ENCODE measurements around the gene EPB41L5. TPM values are rescaled to one million over a fixed set of nuclear protein-coding genes. Genes with fewer than 3 reads are reported as not detected.
A peak's percentile ranks its signal among the peaks of the same experiment; 100 is the strongest.

EPB41L5 gene
- total and polyA plus RNA-seq, 5 donors from 2014 or later: 2.8 to 5.4 (median 3.6) TPM

DNA sequence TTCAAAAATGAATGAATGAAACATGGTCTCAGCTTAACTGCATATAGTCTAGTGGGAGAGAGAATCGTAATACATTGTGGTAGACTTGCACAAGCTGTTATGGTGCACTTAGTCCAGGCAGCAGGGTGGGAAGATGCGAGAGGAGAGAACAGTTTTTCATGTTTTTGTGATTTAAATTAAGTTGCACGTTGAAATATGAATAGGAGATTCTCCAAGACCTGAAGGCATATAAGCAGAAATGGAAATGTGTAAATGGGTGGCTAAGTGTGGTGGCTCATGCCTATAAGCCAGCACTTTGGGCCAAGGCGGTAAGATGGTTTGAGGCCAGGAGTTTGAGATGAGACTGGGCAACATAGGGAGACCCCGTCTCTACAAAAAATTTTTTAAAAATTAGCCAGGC is 149.8 kb downstream of the EPB41L5 start:
- H3K9me3 Mint-ChIP-seq: no peaks in the 10 kb centered on the region
- H3K4me3 Mint-ChIP-seq: no peak overlapping the region
- no peaks in the 10 kb centered on the region for H3K27me3 ChIP-seq (ENCODE audit: control insufficient read depth, insufficient read depth, low read length)

DNA sequence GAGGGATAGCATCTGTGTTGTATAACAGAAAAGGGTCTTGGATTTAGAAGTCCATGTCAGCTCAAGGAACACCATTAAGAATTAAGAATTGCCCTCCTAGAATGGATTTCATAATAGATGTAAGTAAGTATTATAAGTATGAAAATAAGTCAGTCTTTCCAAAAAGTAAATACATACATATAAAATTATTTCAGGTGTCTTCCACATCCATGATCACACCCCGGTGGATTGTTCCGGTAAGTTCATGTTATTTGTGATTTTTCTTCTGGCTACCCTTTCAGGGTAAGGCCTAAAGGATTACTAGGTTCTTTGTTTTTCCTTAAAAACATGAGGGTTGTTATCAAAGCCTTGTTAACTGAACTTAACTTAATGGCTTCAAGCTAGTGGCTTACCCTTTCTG is 154.4 kb downstream of the EPB41L5 start:
- Histone ChIP-seq H3K27ac (ENCODE audit: insufficient read depth, low read length, poor library complexity, severe bottlenecking) (no peak overlapping the region), H3K4me3 (ENCODE audit: low read depth, low read length) (no peak overlapping the region), H3K9me3 (ENCODE audit: control insufficient read depth in 2 of 2, low read length in 2 of 2) (no peaks in the 10 kb centered on the region), H3K36me3 (ENCODE audit: control insufficient read depth, insufficient read depth, low read length) (peaks cover 4% of the 10 kb centered on the region), H3K27me3 (ENCODE audit: control insufficient read depth, insufficient read depth, low read length) (no peaks in the 10 kb centered on the region), H3K4me1 (ENCODE audit: control insufficient read depth, insufficient read depth, low read length, poor library complexity, severe bottlenecking) (no peaks in the 10 kb centered on the region)
- Mint-ChIP-seq H3K4me3 (peak overlapping the region in 1 of 4 donors; percentile 1), H3K27ac (peak overlapping the region in 1 of 3 donors; percentile 45), H3K9me3 (peaks cover 0 to 4% (median 0%) of the 10 kb centered on the region in 7 donors), H3K36me3 (peaks cover 9% of the 10 kb centered on the region), H3K4me1 (peaks cover 0 to 7% (median 0%) of the 10 kb centered on the region in 4 donors), H3K27me3 (peaks cover 10% of the 10 kb centered on the region)
- no peak for DNase-seq
- ATAC-seq (ENCODE audit: low read depth in 2 of 2): no peak

More for the DNA sequence above, 149.8 kb downstream of the EPB41L5 start:
- Histone ChIP-seq H3K4me1 (ENCODE audit: control insufficient read depth, insufficient read depth, low read length, poor library complexity, severe bottlenecking) (no peaks in the 10 kb centered on the region), H3K4me3 (ENCODE audit: low read depth, low read length) (no peak overlapping the region), H3K27ac (ENCODE audit: insufficient read depth, low read length, poor library complexity, severe bottlenecking) (no peak overlapping the region), H3K36me3 (ENCODE audit: control insufficient read depth, insufficient read depth, low read length) (no peaks in the 10 kb centered on the region), H3K9me3 (ENCODE audit: control insufficient read depth in 2 of 2, low read length in 2 of 2) (no peaks in the 10 kb centered on the region)
- H3K4me1 Mint-ChIP-seq: no peaks in the 10 kb centered on the region
- peaks cover 10% of the 10 kb centered on the region for H3K36me3 Mint-ChIP-seq
- peaks cover 4% of the 10 kb centered on the region for H3K27me3 Mint-ChIP-seq
- DNase-seq (no peak), ATAC-seq (ENCODE audit: low read depth in 2 of 2) (no peak)
- no peak overlapping the region for H3K27ac Mint-ChIP-seq

DNA sequence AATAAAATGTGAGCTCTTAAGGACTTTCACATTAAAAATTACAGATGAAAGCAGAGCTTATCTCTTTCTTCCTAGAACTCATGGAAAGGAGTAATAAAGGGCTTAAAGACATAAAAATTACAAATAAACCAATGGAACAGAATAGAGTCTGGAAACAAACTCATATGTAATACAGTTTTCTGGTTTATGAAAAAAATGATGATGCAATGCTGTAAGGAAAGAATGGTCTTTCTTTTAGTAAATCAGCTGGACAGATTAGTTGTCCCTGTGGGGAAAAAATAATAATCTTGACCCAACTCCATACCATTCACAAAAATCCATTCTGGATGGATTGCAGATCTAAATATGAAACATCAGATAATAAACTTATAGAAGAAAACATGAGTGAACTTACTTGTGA is 156.1 kb downstream of the EPB41L5 start:
- peaks cover 0 to 4% (median 0%) of the 10 kb centered on the region in 7 donors for H3K9me3 Mint-ChIP-seq
- H3K27ac Mint-ChIP-seq: no peak overlapping the region
- H3K27me3 Mint-ChIP-seq: peaks cover 10% of the 10 kb centered on the region
- DNase-seq (no peak), ATAC-seq (ENCODE audit: low read depth in 2 of 2) (no peak)
- peaks cover 4% of the 10 kb centered on the region for H3K36me3 ChIP-seq (ENCODE audit: control insufficient read depth, insufficient read depth, low read length)
- H3K4me1 Mint-ChIP-seq: peaks cover 0 to 7% (median 2%) of the 10 kb centered on the region in 4 donors
- H3K27me3 ChIP-seq (ENCODE audit: control insufficient read depth, insufficient read depth, low read length): no peaks in the 10 kb centered on the region
- H3K9me3 ChIP-seq (ENCODE audit: control insufficient read depth in 2 of 2, low read length in 2 of 2): no peaks in the 10 kb centered on the region
- H3K36me3 Mint-ChIP-seq: peaks cover 9% of the 10 kb centered on the region
- H3K4me1 ChIP-seq (ENCODE audit: control insufficient read depth, insufficient read depth, low read length, poor library complexity, severe bottlenecking): no peaks in the 10 kb centered on the region
- no peak overlapping the region for H3K27ac ChIP-seq (ENCODE audit: insufficient read depth, low read length, poor library complexity, severe bottlenecking)
- H3K4me3 ChIP-seq (ENCODE audit: low read depth, low read length): no peak overlapping the region
- H3K4me3 Mint-ChIP-seq: no peak overlapping the region

DNA sequence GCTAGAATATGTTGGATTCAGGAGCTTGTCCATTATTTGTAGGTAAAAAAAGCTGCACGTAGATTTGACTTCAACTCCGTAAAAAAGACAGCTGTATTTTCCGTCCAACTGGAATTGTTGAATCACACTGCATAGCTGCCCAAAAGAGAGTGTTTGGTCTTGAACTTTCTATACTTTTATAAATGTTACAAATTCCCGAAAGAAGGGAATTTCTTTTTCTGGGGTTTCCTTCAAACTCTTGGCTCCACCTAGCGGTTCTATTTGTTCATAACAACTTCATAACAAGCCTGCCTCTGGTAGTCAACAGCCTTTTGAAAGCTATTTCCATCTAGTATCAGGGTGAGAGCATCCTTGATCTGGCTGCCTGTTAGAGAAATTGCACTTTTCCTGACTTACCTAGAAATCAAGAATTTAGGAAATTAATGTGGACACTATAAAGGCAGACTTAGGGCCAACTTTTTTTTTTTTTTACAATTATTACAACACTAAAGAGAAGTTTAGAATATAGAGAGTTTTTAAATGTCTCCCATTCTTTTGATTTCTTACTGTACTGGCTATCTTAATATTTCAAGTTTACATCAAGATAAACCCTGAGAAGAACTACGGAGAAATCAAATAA is 162.2 kb downstream of the EPB41L5 start:
- H3K9me3 ChIP-seq (ENCODE audit: control insufficient read depth in 2 of 2, low read length in 2 of 2): no peaks in the 10 kb centered on the region
- H3K27ac Mint-ChIP-seq: peak overlapping the region in 1 of 3 donors; percentile 93
- peaks cover 0 to 1% (median 0%) of the 10 kb centered on the region in 7 donors for H3K9me3 Mint-ChIP-seq
- peaks cover 51% of the 10 kb centered on the region for H3K4me1 ChIP-seq (ENCODE audit: control insufficient read depth, insufficient read depth, low read length, poor library complexity, severe bottlenecking)
- H3K27me3 Mint-ChIP-seq: peaks cover 10% of the 10 kb centered on the region
- ATAC-seq (ENCODE audit: low read depth in 2 of 2) (no peak), DNase-seq (peak in 2 of 3 donors; percentile 45 to 69)
- peak overlapping the region; percentile 47 for H3K27ac ChIP-seq (ENCODE audit: insufficient read depth, low read length, poor library complexity, severe bottlenecking)
- peak overlapping the region; percentile 46 for H3K4me3 ChIP-seq (ENCODE audit: low read depth, low read length)
- H3K27me3 ChIP-seq (ENCODE audit: control insufficient read depth, insufficient read depth, low read length): no peaks in the 10 kb centered on the region
- H3K36me3 ChIP-seq (ENCODE audit: control insufficient read depth, insufficient read depth, low read length): no peaks in the 10 kb centered on the region
- H3K4me1 Mint-ChIP-seq: peaks cover 14 to 55% (median 35%) of the 10 kb centered on the region in 4 donors
- peaks cover 4% of the 10 kb centered on the region for H3K36me3 Mint-ChIP-seq
- peak overlapping the region in 3 of 4 donors; percentile 2 to 77 (median 22) for H3K4me3 Mint-ChIP-seq

DNA sequence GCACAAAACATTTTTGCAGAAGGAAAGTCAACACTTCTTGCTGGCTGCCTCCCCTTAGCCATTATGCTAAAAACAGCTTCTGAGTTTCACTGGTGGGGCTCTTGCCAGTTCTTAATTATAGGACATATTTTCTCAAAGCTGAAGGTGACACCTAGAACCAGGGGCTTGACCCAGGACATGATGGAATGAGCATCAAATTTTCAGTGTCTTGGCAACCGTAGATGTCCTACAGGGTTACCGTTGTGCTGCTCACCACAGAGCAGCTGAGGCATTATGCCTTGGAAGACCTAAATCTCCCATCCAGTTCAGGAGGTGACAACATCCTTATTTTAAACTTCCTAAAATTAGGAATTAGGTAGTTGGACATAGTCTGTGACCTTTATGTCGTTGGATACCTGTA is 163.6 kb downstream of the EPB41L5 start:
- peak overlapping the region; percentile 90 for H3K27ac ChIP-seq (ENCODE audit: insufficient read depth, low read length, poor library complexity, severe bottlenecking)
- ATAC-seq (ENCODE audit: low read depth in 2 of 2) (no peak), DNase-seq (no peak)
- H3K27me3 Mint-ChIP-seq: peaks cover 7% of the 10 kb centered on the region
- no peaks in the 10 kb centered on the region for H3K36me3 ChIP-seq (ENCODE audit: control insufficient read depth, insufficient read depth, low read length)
- H3K36me3 Mint-ChIP-seq: peaks cover 4% of the 10 kb centered on the region
- peak overlapping the region; percentile 92 for H3K4me3 ChIP-seq (ENCODE audit: low read depth, low read length)
- peak overlapping the region; percentile 93 to 98 (median 97) for H3K4me3 Mint-ChIP-seq
- no peaks in the 10 kb centered on the region for H3K27me3 ChIP-seq (ENCODE audit: control insufficient read depth, insufficient read depth, low read length)
- peaks cover 56% of the 10 kb centered on the region for H3K4me1 ChIP-seq (ENCODE audit: control insufficient read depth, insufficient read depth, low read length, poor library complexity, severe bottlenecking)
- peaks cover 0 to 1% (median 0%) of the 10 kb centered on the region in 7 donors for H3K9me3 Mint-ChIP-seq
- H3K9me3 ChIP-seq (ENCODE audit: control insufficient read depth in 2 of 2, low read length in 2 of 2): no peaks in the 10 kb centered on the region
- peak overlapping the region; percentile 93 to 100 (median 99) for H3K27ac Mint-ChIP-seq
- peaks cover 13 to 68% (median 39%) of the 10 kb centered on the region in 4 donors for H3K4me1 Mint-ChIP-seq

DNA sequence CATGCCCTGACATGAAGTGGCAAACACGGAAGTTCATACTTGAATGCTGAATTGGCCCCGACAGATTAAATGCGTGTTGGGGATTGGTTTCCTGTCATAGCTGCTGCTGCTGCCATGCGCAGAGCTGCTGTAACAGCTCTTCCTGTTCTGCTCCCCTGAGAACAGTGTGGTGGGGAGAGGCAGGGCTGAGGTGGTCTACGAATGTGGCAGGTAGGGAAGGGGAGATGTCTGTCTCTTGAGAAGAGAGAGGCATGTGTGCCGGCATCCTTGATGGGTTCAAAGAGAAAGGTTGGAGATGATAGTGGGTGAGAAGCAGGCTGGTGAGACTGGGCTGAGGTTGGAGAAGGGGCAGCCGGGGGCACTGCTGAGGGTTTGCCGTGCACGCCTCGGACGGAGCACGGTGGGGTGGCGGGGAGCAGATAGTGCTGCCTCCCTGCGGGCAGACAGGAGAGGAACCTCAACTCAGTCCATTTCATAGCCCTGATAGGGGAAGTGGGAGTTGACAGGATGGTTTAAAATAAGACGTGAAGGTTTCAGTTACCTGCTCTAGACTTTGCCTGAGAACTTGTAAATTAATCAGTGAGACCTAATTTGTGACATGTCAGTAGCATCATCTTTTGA is 164.2 kb downstream of the EPB41L5 start:
- Mint-ChIP-seq H3K9me3 (peaks cover 0 to 1% (median 0%) of the 10 kb centered on the region in 7 donors), H3K4me1 (peaks cover 7 to 74% (median 44%) of the 10 kb centered on the region in 4 donors)
- H3K27me3 ChIP-seq (ENCODE audit: control insufficient read depth, insufficient read depth, low read length): no peaks in the 10 kb centered on the region

DNA sequence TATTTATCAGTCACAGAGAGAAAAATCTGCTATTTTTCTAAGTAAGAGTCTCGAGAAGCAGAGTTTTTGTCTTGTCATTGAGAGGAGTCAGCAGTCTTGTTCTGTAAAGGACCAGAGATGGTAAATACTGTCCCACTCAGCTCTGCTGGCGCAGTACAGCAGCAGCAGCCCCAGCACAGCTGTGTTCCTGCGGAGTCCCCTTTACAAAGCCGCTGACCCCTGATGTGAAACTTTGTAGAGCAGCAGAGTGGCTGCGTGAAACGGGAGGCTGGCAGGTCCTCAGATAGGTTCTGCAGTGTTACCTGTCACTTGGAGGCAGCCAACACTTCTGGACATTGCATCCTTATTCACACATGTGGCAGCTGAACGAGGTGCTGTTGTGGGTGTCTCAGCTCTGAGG is 165.1 kb downstream of the EPB41L5 start:
- DNase-seq (peak in 1 of 3 donors; percentile 23), ATAC-seq (ENCODE audit: low read depth in 2 of 2) (no peak)
- H3K27ac ChIP-seq (ENCODE audit: insufficient read depth, low read length, poor library complexity, severe bottlenecking): peak overlapping the region; percentile 90
- no peaks in the 10 kb centered on the region for H3K9me3 ChIP-seq (ENCODE audit: control insufficient read depth in 2 of 2, low read length in 2 of 2)
- Mint-ChIP-seq H3K9me3 (peaks cover 0 to 1% (median 0%) of the 10 kb centered on the region in 7 donors), H3K36me3 (peaks cover 8% of the 10 kb centered on the region), H3K27ac (peak overlapping the region; percentile 84 to 99 (median 93)), H3K27me3 (peaks cover 7% of the 10 kb centered on the region), H3K4me1 (peaks cover 6 to 81% (median 48%) of the 10 kb centered on the region in 4 donors), H3K4me3 (peak overlapping the region; percentile 93 to 98 (median 97))
- no peaks in the 10 kb centered on the region for H3K27me3 ChIP-seq (ENCODE audit: control insufficient read depth, insufficient read depth, low read length)
- no peaks in the 10 kb centered on the region for H3K36me3 ChIP-seq (ENCODE audit: control insufficient read depth, insufficient read depth, low read length)
- peaks cover 64% of the 10 kb centered on the region for H3K4me1 ChIP-seq (ENCODE audit: control insufficient read depth, insufficient read depth, low read length, poor library complexity, severe bottlenecking)
- peak overlapping the region; percentile 92 for H3K4me3 ChIP-seq (ENCODE audit: low read depth, low read length)

More for the DNA sequence above, 164.2 kb downstream of the EPB41L5 start:
- Mint-ChIP-seq H3K36me3 (peaks cover 7% of the 10 kb centered on the region), H3K27ac (peak overlapping the region; percentile 93 to 100 (median 99)), H3K4me3 (peak overlapping the region; percentile 93 to 98 (median 97)), H3K27me3 (peaks cover 7% of the 10 kb centered on the region)
- Histone ChIP-seq H3K27ac (ENCODE audit: insufficient read depth, low read length, poor library complexity, severe bottlenecking) (peak overlapping the region; percentile 90), H3K4me3 (ENCODE audit: low read depth, low read length) (peak overlapping the region; percentile 92), H3K4me1 (ENCODE audit: control insufficient read depth, insufficient read depth, low read length, poor library complexity, severe bottlenecking) (peaks cover 62% of the 10 kb centered on the region), H3K9me3 (ENCODE audit: control insufficient read depth in 2 of 2, low read length in 2 of 2) (no peaks in the 10 kb centered on the region), H3K36me3 (ENCODE audit: control insufficient read depth, insufficient read depth, low read length) (no peaks in the 10 kb centered on the region)
- DNase-seq (peak; percentile 58 to 93 (median 86)), ATAC-seq (ENCODE audit: low read depth in 2 of 2) (peak; percentile 91 to 92)
